Endodermal cell (in vitro differentiated cells): ENCODE results near the gene F5. TPM values are rescaled to one million over a fixed set of nuclear protein-coding genes. Genes with fewer than 3 reads are reported as not detected.
A peak's percentile ranks its signal among the peaks of the same experiment; 100 is the strongest.

Experiments
- DNase-seq: peaks from one replicate; pipeline ENCODE4 v3.0.0-alpha.2; 2017
- H3K27ac ChIP-seq: 2 replicates; pipeline ENCODE4 v1.5.1; 2013; ENCODE audit warnings: mild to moderate bottlenecking, low read depth, low read length, moderate library complexity
- H3K27me3 ChIP-seq: 2 replicates; pipeline ENCODE4 v1.6.1; 2013; ENCODE audit warnings: mild to moderate bottlenecking, low read length, moderate library complexity; ENCODE audit not compliant: insufficient read depth, control insufficient read depth, poor library complexity, severe bottlenecking
- H3K36me3 ChIP-seq: 2 replicates; pipeline ENCODE4 v1.7.0; 2013; ENCODE audit warnings: mild to moderate bottlenecking, low read length, moderate library complexity; ENCODE audit not compliant: control insufficient read depth, insufficient read depth
- H3K4me1 ChIP-seq: one replicate; pipeline ENCODE4 v1.7.0; 2013; ENCODE audit warnings: low read length; ENCODE audit not compliant: control insufficient read depth, insufficient read depth
- H3K4me3 ChIP-seq: 2 replicates; pipeline ENCODE4 v1.5.1; 2013; ENCODE audit warnings: mild to moderate bottlenecking, low read length, moderate library complexity
- H3K9ac ChIP-seq: 2 replicates; pipeline ENCODE4 v1.6.1; 2013; ENCODE audit warnings: mild to moderate bottlenecking, low read length, moderate library complexity; ENCODE audit not compliant: poor library complexity, severe bottlenecking; ENCODE audit errors: extremely low read depth
- H3K9me3 ChIP-seq: 2 replicates; pipeline ENCODE4 v1.6.1; 2013; ENCODE audit warnings: mild to moderate bottlenecking, low read length, moderate library complexity; ENCODE audit not compliant: control insufficient read depth
- H3K27ac Mint-ChIP-seq: 2 replicates; pipeline ENCODE4 v1.8.0; 2020; ENCODE audit warnings: mixed read lengths
- H3K27me3 Mint-ChIP-seq: 2 replicates; pipeline ENCODE4 v1.8.0; 2021; ENCODE audit warnings: mild to moderate bottlenecking, mixed read lengths; ENCODE audit not compliant: insufficient read depth
- H3K36me3 Mint-ChIP-seq: 2 replicates; pipeline ENCODE4 v1.8.0; 2020; ENCODE audit warnings: low read depth, mixed read lengths
- H3K4me1 Mint-ChIP-seq: 2 replicates; pipeline ENCODE4 v1.8.0; 2020; ENCODE audit warnings: mixed read lengths
- H3K4me3 Mint-ChIP-seq: 2 replicates; pipeline ENCODE4 v1.8.0; 2020; ENCODE audit warnings: mild to moderate bottlenecking, moderate library complexity, mixed read lengths
- H3K9me3 Mint-ChIP-seq: 2 replicates; pipeline ENCODE4 v1.8.0; 2020; ENCODE audit warnings: mild to moderate bottlenecking, mixed read lengths
- WGBS, 2 experiments: methylation state at CpG; one replicate each; pipeline versions ENCODE4 v1.1.5 to v1.1.7; 2013; ENCODE audit warnings: missing lambda C conversion rate in 2 of 2, mixed read lengths in 1 of 2; ENCODE audit not compliant: insufficient coverage in 1 of 2, insufficient read length in 1 of 2; 5-methylcytosine and 5-hydroxymethylcytosine counted together
- total RNA-seq, 2 donors: library from RNA; stranded (reverse); fragmentation: NEBNext Ultra II Directional in 1 of 2; extraction: Animal tissue kit (Norgen Biotek cat#: 25700) in 1 of 2; gene quantifications; 2 replicates in 1 of 2; 3 replicates in 1 of 2; pipeline ENCODE4 v1.2.1, GENCODE V29; 2021
- TF ChIP-seq, protein P1 (sequence below): fragments of 200-600 bp; sonication (generic); conservative IDR thresholded peaks from 2 replicates; pipeline ENCODE4 v1.5.0; 2021; ENCODE audit warnings: antibody characterized with exemption, mild to moderate bottlenecking

F5 gene
- total RNA-seq, 2 donors from 2014 or later: 0.04 to 0.09 TPM

DNA sequence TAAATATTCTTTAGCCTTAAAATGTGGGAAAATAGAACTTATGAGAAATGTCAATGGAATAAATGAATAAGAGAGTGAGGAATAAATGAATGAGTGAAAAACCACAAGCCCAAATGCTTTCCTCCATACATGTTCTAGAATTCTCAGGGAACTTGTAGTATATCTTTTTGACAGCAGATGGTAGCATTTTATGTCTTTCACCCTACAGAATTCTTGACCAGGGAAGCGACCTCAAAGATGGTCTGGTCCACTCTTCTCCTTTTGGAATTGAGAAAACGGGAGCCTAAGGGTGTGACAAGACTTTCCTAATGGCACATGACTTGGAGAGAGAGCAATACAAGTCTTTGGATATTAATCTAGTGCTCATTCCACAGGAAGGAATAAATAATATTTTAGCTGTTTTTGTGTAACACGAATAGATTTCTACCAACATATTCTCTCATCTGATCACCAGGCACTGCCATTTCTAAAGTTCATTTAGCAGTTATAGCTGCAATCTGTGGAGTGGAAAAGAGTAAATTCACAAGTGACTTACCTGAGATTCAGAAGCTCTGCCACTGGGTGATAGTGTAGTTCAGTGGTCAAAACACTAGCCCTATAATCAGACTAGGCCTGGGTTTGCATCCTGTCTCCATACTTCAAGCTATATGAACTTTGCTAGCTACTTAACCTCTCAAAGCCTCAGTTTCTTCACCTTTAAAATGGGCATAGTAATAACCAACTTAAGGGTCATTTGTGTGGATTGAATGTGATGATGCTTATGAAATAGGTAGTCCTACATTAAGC, 15.0 kb upstream of the F5 start:
- Histone ChIP-seq H3K4me3 (no peak overlapping the region), H3K9ac (no peak overlapping the region), H3K27me3 (peaks cover 35% of the 10 kb centered on the region), H3K4me1 (no peaks in the 10 kb centered on the region), H3K36me3 (no peaks in the 10 kb centered on the region), H3K9me3 (no peaks in the 10 kb centered on the region), H3K27ac (no peak overlapping the region)
- Mint-ChIP-seq H3K4me3 (no peak overlapping the region), H3K27ac (no peak overlapping the region), H3K9me3 (no peaks in the 10 kb centered on the region), H3K27me3 (peaks cover 2% of the 10 kb centered on the region), H3K36me3 (no peaks in the 10 kb centered on the region), H3K4me1 (no peaks in the 10 kb centered on the region)
- DNase-seq: no peak
- 40 to 54% methylated on average over 2 to 3 of the region's 3 CpGs for WGBS, 2 experiments
- TF ChIP-seq, protein P1, sequence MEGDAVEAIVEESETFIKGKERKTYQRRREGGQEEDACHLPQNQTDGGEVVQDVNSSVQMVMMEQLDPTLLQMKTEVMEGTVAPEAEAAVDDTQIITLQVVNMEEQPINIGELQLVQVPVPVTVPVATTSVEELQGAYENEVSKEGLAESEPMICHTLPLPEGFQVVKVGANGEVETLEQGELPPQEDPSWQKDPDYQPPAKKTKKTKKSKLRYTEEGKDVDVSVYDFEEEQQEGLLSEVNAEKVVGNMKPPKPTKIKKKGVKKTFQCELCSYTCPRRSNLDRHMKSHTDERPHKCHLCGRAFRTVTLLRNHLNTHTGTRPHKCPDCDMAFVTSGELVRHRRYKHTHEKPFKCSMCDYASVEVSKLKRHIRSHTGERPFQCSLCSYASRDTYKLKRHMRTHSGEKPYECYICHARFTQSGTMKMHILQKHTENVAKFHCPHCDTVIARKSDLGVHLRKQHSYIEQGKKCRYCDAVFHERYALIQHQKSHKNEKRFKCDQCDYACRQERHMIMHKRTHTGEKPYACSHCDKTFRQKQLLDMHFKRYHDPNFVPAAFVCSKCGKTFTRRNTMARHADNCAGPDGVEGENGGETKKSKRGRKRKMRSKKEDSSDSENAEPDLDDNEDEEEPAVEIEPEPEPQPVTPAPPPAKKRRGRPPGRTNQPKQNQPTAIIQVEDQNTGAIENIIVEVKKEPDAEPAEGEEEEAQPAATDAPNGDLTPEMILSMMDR: peak; percentile 78

DNA sequence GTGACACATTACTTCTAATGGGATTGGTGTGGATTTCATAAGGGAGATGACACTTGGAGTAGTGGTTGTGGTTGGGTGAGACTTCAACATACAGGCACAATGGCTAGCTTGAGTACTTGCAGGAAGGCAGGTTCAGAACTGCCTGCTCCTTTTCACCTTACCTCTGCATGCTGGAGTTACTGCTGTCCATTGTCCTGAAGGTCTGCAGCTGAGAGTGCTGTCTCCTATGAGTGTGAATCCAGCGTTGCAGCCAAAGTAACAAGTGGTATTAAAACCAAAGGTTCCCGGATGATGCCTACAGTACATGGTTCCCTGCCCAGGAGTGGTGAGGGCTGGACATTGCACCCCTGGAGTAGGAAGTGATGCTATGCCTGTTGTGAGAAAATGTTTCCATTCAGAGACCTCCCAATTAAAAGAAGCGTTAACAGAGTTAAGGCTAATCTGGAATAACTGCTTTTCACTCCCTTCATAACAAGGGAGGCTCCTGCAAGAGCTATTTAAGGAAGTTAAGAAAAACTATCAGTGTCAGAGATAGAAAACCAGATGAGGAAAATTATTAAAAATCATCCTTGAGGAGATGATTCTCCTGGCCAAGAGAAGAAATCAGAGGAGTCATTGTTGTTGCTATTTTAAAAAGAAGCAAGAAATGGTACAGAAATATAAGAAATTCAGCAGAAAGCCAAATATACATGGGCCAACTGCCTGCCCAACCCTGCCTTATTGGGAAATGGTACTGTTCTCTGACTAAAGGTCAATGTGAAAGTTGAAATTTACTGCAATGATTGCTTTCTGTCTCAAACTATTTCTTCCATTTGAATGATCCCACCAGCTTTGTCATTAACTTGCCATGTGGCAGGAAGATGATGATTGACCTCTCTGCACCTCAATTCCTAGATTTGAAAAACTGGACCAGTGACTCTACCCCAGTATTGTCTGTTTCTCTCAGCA, 9.8 kb upstream of the F5 start:
- Mint-ChIP-seq H3K27ac (no peak overlapping the region), H3K36me3 (no peaks in the 10 kb centered on the region), H3K4me1 (no peaks in the 10 kb centered on the region), H3K9me3 (no peaks in the 10 kb centered on the region), H3K27me3 (peaks cover 4% of the 10 kb centered on the region), H3K4me3 (no peak overlapping the region)
- 53 to 65% methylated on average over 2 to 3 of the region's 3 CpGs for WGBS, 2 experiments
- H3K4me1 ChIP-seq: no peaks in the 10 kb centered on the region
- H3K27ac ChIP-seq: no peak overlapping the region
- TF ChIP-seq, protein P1: no peak
- no peak overlapping the region for H3K4me3 ChIP-seq
- peak; percentile 87 for DNase-seq
- H3K36me3 ChIP-seq: no peaks in the 10 kb centered on the region
- no peak overlapping the region for H3K9ac ChIP-seq
- no peaks in the 10 kb centered on the region for H3K9me3 ChIP-seq
- H3K27me3 ChIP-seq: peaks cover 64% of the 10 kb centered on the region

DNA sequence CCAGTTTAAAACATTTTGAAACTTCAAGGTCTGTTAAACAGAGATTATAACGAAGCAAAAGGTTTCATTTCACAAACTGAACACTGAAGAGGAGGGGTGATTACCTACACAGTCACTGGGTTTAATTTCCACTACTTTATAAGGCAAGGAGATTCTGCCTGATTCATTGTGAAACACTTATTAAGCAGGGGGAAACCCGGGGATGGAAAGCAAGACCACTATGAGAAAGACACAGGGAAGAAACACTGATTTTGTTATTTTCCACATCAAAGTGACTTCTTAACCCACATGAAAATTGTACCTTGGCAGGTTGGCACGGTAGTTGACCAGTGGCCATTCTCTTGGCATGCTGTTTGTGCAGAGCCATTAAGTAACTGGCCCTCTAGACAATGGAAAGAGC, 8.1 kb upstream of the F5 start:
- Mint-ChIP-seq H3K27me3 (peaks cover 4% of the 10 kb centered on the region), H3K27ac (no peak overlapping the region), H3K4me3 (no peak overlapping the region), H3K4me1 (no peaks in the 10 kb centered on the region), H3K36me3 (no peaks in the 10 kb centered on the region), H3K9me3 (no peaks in the 10 kb centered on the region)
- no peak for DNase-seq
- Histone ChIP-seq H3K27me3 (peaks cover 58% of the 10 kb centered on the region), H3K9me3 (no peaks in the 10 kb centered on the region), H3K36me3 (no peaks in the 10 kb centered on the region), H3K4me3 (no peak overlapping the region), H3K9ac (no peak overlapping the region), H3K4me1 (no peaks in the 10 kb centered on the region), H3K27ac (no peak overlapping the region)
- TF ChIP-seq, protein P1: no peak
- WGBS, 2 experiments: 75 to 88% methylated on average over 2 to 3 of the region's 3 CpGs
